K562 treated with DMSO at 1 percent for 48 hours (cell line): ENCODE results near the gene ABCD4. TPM values are rescaled to one million over a fixed set of nuclear protein-coding genes. Genes with fewer than 3 reads are reported as not detected.

Source experiments
- total RNA-seq: library from RNA; unstranded; fragments of 300-600 nt; gene quantifications from 2 replicates; pipeline ENCODE4 v1.2.3, GENCODE V29; 2022; ENCODE audit warnings: low replicate concordance; ENCODE audit errors: extremely low read depth

Gene ABCD4
- not detected in 2 replicates for total RNA-seq

DNA sequence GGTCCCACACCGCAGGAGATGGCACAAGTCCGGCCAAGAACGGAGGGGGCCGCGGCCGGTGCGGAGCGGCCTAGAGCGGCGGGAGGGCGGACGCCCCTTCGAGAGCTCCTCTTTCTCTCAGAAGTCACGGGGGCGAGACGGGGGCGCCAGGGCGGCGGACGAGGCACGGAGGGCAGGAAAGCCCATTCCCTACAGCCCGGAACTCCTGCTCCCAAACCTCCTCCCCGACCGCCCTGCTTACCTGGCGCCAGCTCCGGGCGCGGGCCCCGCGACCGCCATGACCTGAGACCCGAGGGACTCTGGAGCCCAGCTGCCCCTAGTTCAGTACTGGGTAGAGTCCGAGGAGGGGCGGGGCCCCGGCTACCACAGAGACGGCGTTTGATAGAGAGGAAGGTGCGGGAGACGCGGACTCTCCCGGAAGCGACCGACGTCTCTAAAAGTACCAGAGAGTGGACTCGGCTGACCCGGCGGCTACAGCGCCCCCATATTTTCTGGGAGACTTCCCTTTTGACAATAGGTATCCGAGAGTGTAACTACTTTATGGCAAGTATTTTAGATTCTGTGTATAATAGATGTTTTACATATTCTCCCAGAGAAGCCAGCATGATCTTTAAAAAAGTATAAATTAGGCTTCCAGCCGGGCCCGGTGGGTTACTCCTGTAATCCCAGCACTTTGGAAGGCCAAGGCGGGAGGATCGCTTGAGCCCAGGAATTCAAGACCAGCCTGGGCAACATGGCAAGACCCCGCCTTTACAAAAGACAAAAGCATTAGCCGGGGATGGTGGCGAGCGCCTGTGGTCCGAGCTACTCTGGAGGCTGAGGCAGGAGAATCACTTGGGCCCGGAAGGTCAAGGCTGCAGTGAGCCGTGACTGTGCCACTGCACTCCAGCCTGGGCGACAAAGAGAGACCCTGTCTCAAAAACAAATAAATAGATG is at the start of gene ABCD4:
Gene ABCD4 (minus strand): TSS at position 301 of the 936 bp plus-strand sequence. CDS start 22 bp downstream, at position 279.

DNA sequence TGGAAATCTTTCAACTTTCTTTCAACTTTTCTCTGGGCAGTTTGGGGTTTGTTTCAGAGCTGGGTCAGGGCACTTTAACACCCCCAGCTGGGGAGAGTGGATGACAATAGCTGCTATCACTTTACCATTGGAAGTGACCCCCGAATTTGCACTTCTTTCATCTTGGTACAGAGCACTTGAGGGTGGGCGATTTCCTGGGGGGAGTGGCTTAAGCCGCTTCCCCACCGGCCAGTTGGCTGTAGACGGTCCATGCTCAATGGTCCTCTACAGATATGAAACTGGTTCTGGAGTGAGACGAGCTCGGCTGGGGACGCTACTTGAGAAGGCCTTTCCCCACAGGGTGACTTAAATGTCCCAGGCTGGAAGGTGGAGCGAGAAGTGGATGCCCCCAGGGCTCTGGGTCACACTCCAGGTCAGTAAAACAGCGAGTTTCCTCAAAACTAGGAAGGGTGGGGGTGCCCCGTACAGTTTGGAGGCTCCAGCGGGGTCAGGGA is 45.6 kb upstream of the ABCD4 start, which contains the start of gene VRTN:
Gene VRTN (plus strand): TSS at position 231 of the 494 bp plus-strand sequence. CDS start 8,313 bp downstream, outside the sequence.

DNA sequence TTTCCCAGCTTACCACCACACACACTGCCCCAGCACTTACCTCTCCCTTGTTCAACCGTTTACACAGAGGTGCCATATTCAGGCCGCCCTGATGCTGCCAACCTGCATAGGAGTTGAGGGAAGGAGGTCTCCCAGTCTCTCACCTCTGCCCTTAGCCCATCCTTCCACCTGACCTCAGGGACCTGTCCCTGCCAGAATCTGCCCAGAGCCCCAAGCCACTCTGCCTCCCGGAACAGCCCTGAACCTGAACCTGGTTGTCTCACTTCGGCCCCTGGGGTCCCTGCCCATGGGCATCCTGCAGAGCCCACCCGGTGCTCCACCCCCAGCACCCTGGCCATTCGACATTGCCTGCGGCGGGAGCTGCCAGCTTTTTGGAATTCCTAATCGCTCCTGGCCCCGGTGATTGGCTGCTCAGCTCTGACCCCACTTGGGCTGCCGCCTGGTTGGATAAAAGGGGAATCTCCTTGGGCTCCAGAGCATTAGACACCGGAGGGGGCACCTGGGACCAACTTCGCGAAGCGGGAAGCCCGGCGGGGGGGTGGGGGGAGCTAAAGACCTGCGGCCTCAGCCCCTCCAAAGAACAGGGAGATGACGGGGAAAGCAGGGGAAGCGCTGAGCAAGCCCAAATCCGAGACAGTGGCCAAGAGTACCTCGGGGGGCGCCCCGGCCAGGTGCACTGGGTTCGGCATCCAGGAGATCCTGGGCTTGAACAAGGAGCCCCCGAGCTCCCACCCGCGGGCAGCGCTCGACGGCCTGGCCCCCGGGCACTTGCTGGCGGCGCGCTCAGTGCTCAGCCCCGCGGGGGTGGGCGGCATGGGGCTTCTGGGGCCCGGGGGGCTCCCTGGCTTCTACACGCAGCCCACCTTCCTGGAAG is 63.5 kb downstream of the ABCD4 start, which contains the start of gene VSX2:
Gene VSX2 (plus strand): TSS at position 476 of the 874 bp plus-strand sequence. CDS start 113 bp downstream, at position 589.

Other genes starting within 250 kb of the ABCD4 start
- gene ALDH6A1, start 218.5 kb downstream of the ABCD4 start, total RNA-seq = not detected in 2 replicates
- gene LIN52, start 218.0 kb downstream of the ABCD4 start, total RNA-seq = not detected in 2 replicates
- gene VSX2, start 63.5 kb downstream of the ABCD4 start, total RNA-seq = not detected in 2 replicates
- gene VRTN, start 45.5 kb upstream of the ABCD4 start, total RNA-seq = not detected in 2 replicates
- not detected in 2 replicates for gene SYNDIG1L, start 123.3 kb upstream of the ABCD4 start, total RNA-seq
- 646 TPM in 1 of 2 replicates, not detected in the other for gene NPC2, start 190.4 kb upstream of the ABCD4 start, total RNA-seq
- gene ISCA2, start 190.8 kb upstream of the ABCD4 start, total RNA-seq = not detected in 2 replicates